WTC11 (cell line): ENCODE results near the gene CACNA1D. TPM values are rescaled to one million over a fixed set of nuclear protein-coding genes. Genes with fewer than 3 reads are reported as not detected.

Source experiments
- ATAC-seq: fragments of 200-7000 bp; cut with Tn5 transposase; 2 replicates; pipeline ENCODE4 v1.10.0; 2021; ENCODE audit warnings: mild to moderate bottlenecking, moderate library complexity
- CTCF ChIA-PET: fragments of 300-600 bp; sonication (Branson Sonifier 250); formaldehyde crosslinking; loops from one replicate; lab custom pipeline; 2021; ENCODE audit warnings: antibody characterized with exemption; lab: Charles Lee
- POLR2A ChIA-PET: fragments of 350-600 bp; sonication (Branson Sonifier 250); formaldehyde crosslinking; loops from one replicate; lab custom pipeline; 2021; ENCODE audit warnings: antibody characterized with exemption; lab: Charles Lee
- DNase-seq: peaks from one replicate; pipeline ENCODE4 v3.0.0; 2021; ENCODE audit warnings: low spot score
- H3K27ac Mint-ChIP-seq: 2 replicates; pipeline ENCODE4 v1.8.0; 2021; ENCODE audit warnings: mixed read lengths
- H3K27me3 Mint-ChIP-seq: 2 replicates; pipeline ENCODE4 v1.8.0; 2021; ENCODE audit warnings: low read depth, mild to moderate bottlenecking, moderate library complexity, mixed read lengths
- H3K36me3 Mint-ChIP-seq: 2 replicates; pipeline ENCODE4 v1.8.0; 2021; ENCODE audit warnings: mixed read lengths
- H3K4me1 Mint-ChIP-seq: 2 replicates; pipeline ENCODE4 v1.8.0; 2022; ENCODE audit warnings: mixed read lengths
- H3K4me3 Mint-ChIP-seq: 2 replicates; pipeline ENCODE4 v1.8.0; 2021; ENCODE audit warnings: mild to moderate bottlenecking, moderate library complexity, mixed read lengths
- H3K9me3 Mint-ChIP-seq: 2 replicates; pipeline ENCODE4 v1.8.0; 2021; ENCODE audit warnings: mixed read lengths
- ATF1 ChIP-seq: sonication (generic); formaldehyde crosslinking; IDR thresholded peaks from 2 replicates; pipeline ENCODE4 v1.8.1; 2023; ENCODE audit warnings: mild to moderate bottlenecking, moderate library complexity, missing genetic modification reagents
- ATF6 ChIP-seq: sonication (generic); formaldehyde crosslinking; IDR thresholded peaks from 2 replicates; pipeline ENCODE4 v1.8.1; 2023; ENCODE audit warnings: mild to moderate bottlenecking, missing genetic modification reagents
- CDX4 ChIP-seq: fragments of 250-450 bp; sonication (Bioruptor Pico); IDR thresholded peaks from 2 replicates; pipeline ENCODE4 v1.9.0; 2021; ENCODE audit warnings: moderate library complexity, mild to moderate bottlenecking, inconsistent platforms, borderline replicate concordance
- E2F4 ChIP-seq: sonication (generic); formaldehyde crosslinking; IDR thresholded peaks from 2 replicates; pipeline ENCODE4 v1.8.1; 2022; ENCODE audit warnings: low read depth, mild to moderate bottlenecking, moderate library complexity, missing genetic modification reagents, borderline replicate concordance
- EMX1 ChIP-seq: fragments of 250-450 bp; sonication (Bioruptor Pico); IDR thresholded peaks from 2 replicates; pipeline ENCODE4 v1.8.0; 2021; ENCODE audit warnings: mild to moderate bottlenecking
- HMGA2 ChIP-seq: fragments of 250-450 bp; sonication (Bioruptor Pico); IDR thresholded peaks from 2 replicates; pipeline ENCODE4 v1.4.0; 2021; ENCODE audit warnings: mild to moderate bottlenecking, moderate library complexity
- JUN ChIP-seq: sonication (generic); formaldehyde crosslinking; IDR thresholded peaks from 2 replicates; pipeline ENCODE4 v1.8.0; 2023; ENCODE audit warnings: mild to moderate bottlenecking, missing genetic modification reagents
- NFE2L1 ChIP-seq: sonication (generic); formaldehyde crosslinking; IDR thresholded peaks from 2 replicates; pipeline ENCODE4 v1.8.1; 2023; ENCODE audit warnings: missing genetic modification reagents
- SMAD4 ChIP-seq: sonication (generic); formaldehyde crosslinking; IDR thresholded peaks from 2 replicates; pipeline ENCODE4 v1.8.0; 2022; ENCODE audit warnings: mild to moderate bottlenecking, missing genetic modification reagents
- STAT6 ChIP-seq: sonication (generic); formaldehyde crosslinking; conservative IDR thresholded peaks from 2 replicates; pipeline ENCODE4 v1.8.1; 2023; ENCODE audit warnings: mild to moderate bottlenecking, low read depth, missing genetic modification reagents, moderate library complexity
- USF1 ChIP-seq: sonication (generic); formaldehyde crosslinking; IDR thresholded peaks from 2 replicates; pipeline ENCODE4 v1.8.0; 2022; ENCODE audit warnings: mild to moderate bottlenecking, missing genetic modification reagents
- ZNF121 ChIP-seq: sonication (generic); formaldehyde crosslinking; IDR thresholded peaks from 2 replicates; pipeline ENCODE4 v1.8.0; 2023; ENCODE audit warnings: missing genetic modification reagents
- ZNF416 ChIP-seq: fragments of 250-450 bp; sonication (Bioruptor Pico); IDR thresholded peaks from 2 replicates; pipeline ENCODE4 v1.9.0; 2021; ENCODE audit warnings: mild to moderate bottlenecking, inconsistent platforms
- ZNF423 ChIP-seq: fragments of 250-450 bp; sonication (Bioruptor Pico); IDR thresholded peaks from 2 replicates; pipeline ENCODE4 v2.1.2; 2022; ENCODE audit warnings: mild to moderate bottlenecking, moderate library complexity
- ZNF425 ChIP-seq: fragments of 250-450 bp; sonication (Bioruptor Pico); conservative IDR thresholded peaks from 2 replicates; pipeline ENCODE4 v1.9.0; 2021; ENCODE audit warnings: mild to moderate bottlenecking
- total RNA-seq: library from RNA; stranded (reverse); gene quantifications from 3 replicates; pipeline ENCODE4 v1.2.3, GENCODE V29; 2021
- TF ChIP-seq, protein P1 (sequence below): fragments of 250-450 bp; sonication (Bioruptor Pico); IDR thresholded peaks from 2 replicates; pipeline ENCODE4 v2.1.2; 2022; ENCODE audit warnings: mild to moderate bottlenecking, moderate library complexity
- TF ChIP-seq, protein P2 (sequence below): fragments of 250-450 bp; sonication (Bioruptor Pico); IDR thresholded peaks from 2 replicates; pipeline ENCODE4 v1.9.0; 2021; ENCODE audit warnings: mild to moderate bottlenecking
- TF ChIP-seq, protein P3 (sequence below): sonication (generic); formaldehyde crosslinking; IDR thresholded peaks from 2 replicates; pipeline ENCODE4 v1.8.1; 2023; ENCODE audit warnings: mild to moderate bottlenecking, missing genetic modification reagents, borderline replicate concordance

CACNA1D gene
- total RNA-seq, 1 experiment from 2014 or later: 2.3 TPM

- no peaks in the 10 kb centered on the region for H3K9me3 Mint-ChIP-seq
- ATAC-seq (no peak), DNase-seq (no peak)
- no peaks in the 10 kb centered on the region for H3K36me3 Mint-ChIP-seq
- H3K27me3 Mint-ChIP-seq: no peaks in the 10 kb centered on the region
- no peaks in the 10 kb centered on the region for H3K4me1 Mint-ChIP-seq
- H3K27ac Mint-ChIP-seq: no peak overlapping the region
- no peak overlapping the region for H3K4me3 Mint-ChIP-seq
- TF ChIP-seq E2F4: no peak
- no peak for TF ChIP-seq ZNF423 (CRISPR knock-in tag)
- no peak for TF ChIP-seq ZNF121
- TF ChIP-seq ATF1 (CRISPR knock-in tag): no peak
- TF ChIP-seq USF1 (CRISPR knock-in tag): no peak
- TF ChIP-seq ZNF416 (CRISPR knock-in tag): no peak
- TF ChIP-seq NFE2L1 (CRISPR knock-in tag): no peak
- TF ChIP-seq JUN (CRISPR knock-in tag): no peak
- TF ChIP-seq, protein P1, sequence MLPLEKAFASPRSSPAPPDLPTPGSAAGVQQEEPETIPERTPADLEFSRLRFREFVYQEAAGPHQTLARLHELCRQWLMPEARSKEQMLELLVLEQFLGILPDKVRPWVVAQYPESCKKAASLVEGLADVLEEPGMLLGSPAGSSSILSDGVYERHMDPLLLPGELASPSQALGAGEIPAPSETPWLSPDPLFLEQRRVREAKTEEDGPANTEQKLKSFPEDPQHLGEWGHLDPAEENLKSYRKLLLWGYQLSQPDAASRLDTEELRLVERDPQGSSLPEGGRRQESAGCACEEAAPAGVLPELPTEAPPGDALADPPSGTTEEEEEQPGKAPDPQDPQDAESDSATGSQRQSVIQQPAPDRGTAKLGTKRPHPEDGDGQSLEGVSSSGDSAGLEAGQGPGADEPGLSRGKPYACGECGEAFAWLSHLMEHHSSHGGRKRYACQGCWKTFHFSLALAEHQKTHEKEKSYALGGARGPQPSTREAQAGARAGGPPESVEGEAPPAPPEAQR (CRISPR knock-in tag): no peak
- TF ChIP-seq SMAD4 (CRISPR knock-in tag): no peak
- no peak for TF ChIP-seq ZNF425 (CRISPR knock-in tag)
- ChIA-PET CTCF (interaction anchor here (0.6 to 2.1 kb wide), 3 partner anchors 23 to 222 kb away, joined by 3 to 6 read pairs (median 3); no protein-coding TSS in a partner anchor), POLR2A (interaction anchor here (0.7 kb wide), 1 partner anchor 56 kb away, joined by 3 read pairs; no protein-coding TSS in a partner anchor)
Observed at GRCh38 chr3:53811143-53811927, 316.9 kb downstream of the CACNA1D start.

DNA sequence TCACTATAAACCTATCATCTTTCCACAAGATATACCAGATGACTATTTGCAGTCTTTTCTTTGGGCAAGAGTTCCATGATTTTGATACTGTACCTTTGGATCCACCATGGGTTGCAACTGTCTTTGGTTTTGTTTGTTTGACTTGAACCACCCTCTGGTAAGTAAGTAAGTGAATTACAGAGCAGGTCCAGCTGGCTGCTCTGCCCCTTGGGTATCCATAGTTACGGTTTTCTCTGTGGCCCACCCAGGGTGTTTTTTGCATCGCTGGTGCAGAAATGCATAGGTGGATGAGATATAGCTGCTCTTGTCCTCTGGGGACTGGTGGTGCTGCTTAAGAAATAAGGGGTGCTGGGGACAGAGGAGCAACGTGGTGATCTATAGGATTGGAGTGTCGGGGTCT lies 318.0 kb downstream of the CACNA1D start:
- CTCF ChIA-PET: interaction anchor here (0.7 to 1.4 kb wide), 5 partner anchors 8 to 316 kb away, joined by 3 to 4 read pairs (median 3); no protein-coding TSS in a partner anchor
- POLR2A ChIA-PET: no interaction called here
- no peaks in the 10 kb centered on the region for H3K4me1 Mint-ChIP-seq
- peak overlapping the region; percentile 1; the same call in 1 of the 2 replicates for H3K27ac Mint-ChIP-seq
- no peak for DNase-seq
- H3K4me3 Mint-ChIP-seq: no peak overlapping the region
- no peaks in the 10 kb centered on the region for H3K9me3 Mint-ChIP-seq
- peak; percentile 71 for ATAC-seq
- H3K36me3 Mint-ChIP-seq: no peaks in the 10 kb centered on the region
- no peaks in the 10 kb centered on the region for H3K27me3 Mint-ChIP-seq
- no peak for TF ChIP-seq HMGA2 (CRISPR knock-in tag)
- TF ChIP-seq, protein P2, sequence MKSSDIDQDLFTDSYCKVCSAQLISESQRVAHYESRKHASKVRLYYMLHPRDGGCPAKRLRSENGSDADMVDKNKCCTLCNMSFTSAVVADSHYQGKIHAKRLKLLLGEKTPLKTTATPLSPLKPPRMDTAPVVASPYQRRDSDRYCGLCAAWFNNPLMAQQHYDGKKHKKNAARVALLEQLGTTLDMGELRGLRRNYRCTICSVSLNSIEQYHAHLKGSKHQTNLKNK (CRISPR knock-in tag): no peak
- TF ChIP-seq STAT6: no peak
- TF ChIP-seq CDX4: no peak
- TF ChIP-seq EMX1 (CRISPR knock-in tag): no peak
- no peak for TF ChIP-seq ATF6 (CRISPR knock-in tag)
- TF ChIP-seq, protein P3, sequence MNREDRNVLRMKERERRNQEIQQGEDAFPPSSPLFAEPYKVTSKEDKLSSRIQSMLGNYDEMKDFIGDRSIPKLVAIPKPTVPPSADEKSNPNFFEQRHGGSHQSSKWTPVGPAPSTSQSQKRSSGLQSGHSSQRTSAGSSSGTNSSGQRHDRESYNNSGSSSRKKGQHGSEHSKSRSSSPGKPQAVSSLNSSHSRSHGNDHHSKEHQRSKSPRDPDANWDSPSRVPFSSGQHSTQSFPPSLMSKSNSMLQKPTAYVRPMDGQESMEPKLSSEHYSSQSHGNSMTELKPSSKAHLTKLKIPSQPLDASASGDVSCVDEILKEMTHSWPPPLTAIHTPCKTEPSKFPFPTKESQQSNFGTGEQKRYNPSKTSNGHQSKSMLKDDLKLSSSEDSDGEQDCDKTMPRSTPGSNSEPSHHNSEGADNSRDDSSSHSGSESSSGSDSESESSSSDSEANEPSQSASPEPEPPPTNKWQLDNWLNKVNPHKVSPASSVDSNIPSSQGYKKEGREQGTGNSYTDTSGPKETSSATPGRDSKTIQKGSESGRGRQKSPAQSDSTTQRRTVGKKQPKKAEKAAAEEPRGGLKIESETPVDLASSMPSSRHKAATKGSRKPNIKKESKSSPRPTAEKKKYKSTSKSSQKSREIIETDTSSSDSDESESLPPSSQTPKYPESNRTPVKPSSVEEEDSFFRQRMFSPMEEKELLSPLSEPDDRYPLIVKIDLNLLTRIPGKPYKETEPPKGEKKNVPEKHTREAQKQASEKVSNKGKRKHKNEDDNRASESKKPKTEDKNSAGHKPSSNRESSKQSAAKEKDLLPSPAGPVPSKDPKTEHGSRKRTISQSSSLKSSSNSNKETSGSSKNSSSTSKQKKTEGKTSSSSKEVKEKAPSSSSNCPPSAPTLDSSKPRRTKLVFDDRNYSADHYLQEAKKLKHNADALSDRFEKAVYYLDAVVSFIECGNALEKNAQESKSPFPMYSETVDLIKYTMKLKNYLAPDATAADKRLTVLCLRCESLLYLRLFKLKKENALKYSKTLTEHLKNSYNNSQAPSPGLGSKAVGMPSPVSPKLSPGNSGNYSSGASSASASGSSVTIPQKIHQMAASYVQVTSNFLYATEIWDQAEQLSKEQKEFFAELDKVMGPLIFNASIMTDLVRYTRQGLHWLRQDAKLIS: no peak
